Right lobe of liver (tissue), 4 donors: ENCODE results near the gene CTIF.

ENCODE experiments used
- POLR2A ChIP-seq: fragments of 450-650 bp; IDR thresholded peaks from one replicate; pipeline ENCODE4 v1.6.1; 2017; ENCODE audit warnings: antibody characterized with exemption, mild to moderate bottlenecking
- TF ChIP-seq, protein P1 (sequence below), 4 donors: fragments of 200-600 bp in 3 of 4; fragments of 450-650 bp in 1 of 4; IDR thresholded peaks; one replicate each; pipeline versions ENCODE4 v1.5.1 to v1.8.0; 2016 to 2022; ENCODE audit warnings: antibody characterized with exemption in 4 of 4, mild to moderate bottlenecking in 2 of 4
- donor health status: DM: no; HTN: no; CAD: no.
- donor health status: DM: no; HTN: no; CAD: no.
- donor health status: DM: no; HTN: yes; CAD: no.

DNA sequence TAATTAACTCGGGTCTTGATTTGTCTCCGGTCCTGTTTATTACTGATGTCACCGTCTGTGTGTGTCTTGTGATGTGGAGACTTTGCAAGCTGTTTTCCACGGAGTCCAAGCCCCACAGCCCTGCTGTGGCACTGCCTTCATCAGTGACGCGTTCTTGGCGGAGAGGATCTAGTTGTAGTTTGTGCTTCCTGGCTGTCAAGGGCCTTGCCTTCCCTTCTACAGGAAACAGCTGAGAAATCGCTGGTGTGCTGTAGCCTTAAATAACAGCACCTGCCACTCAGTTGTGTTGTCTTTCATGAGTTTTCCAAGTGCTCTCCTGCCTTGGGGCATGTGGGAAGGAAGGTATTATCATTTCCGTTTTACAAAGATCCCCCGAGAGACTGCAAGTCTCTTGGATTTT is 26.3 kb downstream of the CTIF start:
- TF ChIP-seq POLR2A: no peak
- TF ChIP-seq, protein P1, sequence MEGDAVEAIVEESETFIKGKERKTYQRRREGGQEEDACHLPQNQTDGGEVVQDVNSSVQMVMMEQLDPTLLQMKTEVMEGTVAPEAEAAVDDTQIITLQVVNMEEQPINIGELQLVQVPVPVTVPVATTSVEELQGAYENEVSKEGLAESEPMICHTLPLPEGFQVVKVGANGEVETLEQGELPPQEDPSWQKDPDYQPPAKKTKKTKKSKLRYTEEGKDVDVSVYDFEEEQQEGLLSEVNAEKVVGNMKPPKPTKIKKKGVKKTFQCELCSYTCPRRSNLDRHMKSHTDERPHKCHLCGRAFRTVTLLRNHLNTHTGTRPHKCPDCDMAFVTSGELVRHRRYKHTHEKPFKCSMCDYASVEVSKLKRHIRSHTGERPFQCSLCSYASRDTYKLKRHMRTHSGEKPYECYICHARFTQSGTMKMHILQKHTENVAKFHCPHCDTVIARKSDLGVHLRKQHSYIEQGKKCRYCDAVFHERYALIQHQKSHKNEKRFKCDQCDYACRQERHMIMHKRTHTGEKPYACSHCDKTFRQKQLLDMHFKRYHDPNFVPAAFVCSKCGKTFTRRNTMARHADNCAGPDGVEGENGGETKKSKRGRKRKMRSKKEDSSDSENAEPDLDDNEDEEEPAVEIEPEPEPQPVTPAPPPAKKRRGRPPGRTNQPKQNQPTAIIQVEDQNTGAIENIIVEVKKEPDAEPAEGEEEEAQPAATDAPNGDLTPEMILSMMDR (IDR thresholded peaks at IDR 0.05): no peak
